Astrocyte of the spinal cord (primary cell): ENCODE measurements around the gene RAET1E.
A peak's percentile ranks its signal among the peaks of the same experiment; 100 is the strongest.

Source experiments
- DNase-seq: peaks from one replicate; pipeline ENCODE4 v3.0.0; 2011; ENCODE audit warnings: low read depth, low spot score
- H3K4me3 ChIP-seq: 2 replicates; pipeline ENCODE4 v1.5.1; 2011; ENCODE audit warnings: low read depth, mild to moderate bottlenecking, low read length, moderate library complexity
- in situ Hi-C: cut with HindIII; loops from 2 replicates; pipeline ENCODE4 v1.10.0; 2017; ENCODE audit warnings: low sequenced_read_pairs
- TF ChIP-seq, protein P1 (sequence below): IDR thresholded peaks from 2 replicates; pipeline ENCODE4 v1.5.1; 2012; ENCODE audit warnings: low read depth, mild to moderate bottlenecking, low read length, inconsistent platforms

Gene RAET1E

DNA sequence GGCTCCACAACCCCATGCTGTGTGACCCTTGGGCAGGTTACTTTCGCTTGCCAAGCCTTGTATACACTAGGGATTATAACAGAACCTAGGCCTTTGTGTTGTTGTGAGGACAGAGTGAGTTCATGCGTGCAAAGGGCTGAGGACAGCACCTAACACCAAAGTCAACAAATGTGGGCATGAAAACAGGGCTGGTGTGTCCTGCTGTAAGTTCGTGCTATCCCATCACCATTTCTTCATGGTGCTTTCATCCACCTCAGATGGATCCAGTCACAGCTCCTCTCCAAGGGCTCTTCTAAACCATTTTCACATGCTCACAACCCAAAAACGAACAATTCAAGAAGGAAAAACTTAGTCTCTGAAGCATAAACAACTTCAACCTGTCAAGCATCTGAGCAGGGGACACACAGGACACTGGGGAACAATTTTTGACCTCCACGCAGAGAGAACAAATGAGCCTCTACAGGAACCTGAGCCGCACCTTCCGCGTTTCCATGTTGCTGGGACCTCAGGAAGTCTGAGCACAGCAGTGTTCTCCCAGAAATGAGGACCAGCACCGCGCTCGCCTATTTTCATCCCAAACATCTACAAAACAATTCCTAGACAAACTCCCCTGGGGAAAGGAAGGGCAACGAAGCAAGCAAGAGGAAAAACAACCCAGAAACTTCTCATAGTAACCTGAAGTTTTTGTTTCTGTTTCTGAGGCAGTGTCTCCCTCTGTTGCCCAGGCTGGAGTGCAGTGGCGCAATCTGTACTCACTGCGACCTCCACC, 36.9 kb downstream of the RAET1E start:
- in situ Hi-C loops, result no loop called here
- no peak overlapping the region for H3K4me3 ChIP-seq
- TF ChIP-seq, protein P1, sequence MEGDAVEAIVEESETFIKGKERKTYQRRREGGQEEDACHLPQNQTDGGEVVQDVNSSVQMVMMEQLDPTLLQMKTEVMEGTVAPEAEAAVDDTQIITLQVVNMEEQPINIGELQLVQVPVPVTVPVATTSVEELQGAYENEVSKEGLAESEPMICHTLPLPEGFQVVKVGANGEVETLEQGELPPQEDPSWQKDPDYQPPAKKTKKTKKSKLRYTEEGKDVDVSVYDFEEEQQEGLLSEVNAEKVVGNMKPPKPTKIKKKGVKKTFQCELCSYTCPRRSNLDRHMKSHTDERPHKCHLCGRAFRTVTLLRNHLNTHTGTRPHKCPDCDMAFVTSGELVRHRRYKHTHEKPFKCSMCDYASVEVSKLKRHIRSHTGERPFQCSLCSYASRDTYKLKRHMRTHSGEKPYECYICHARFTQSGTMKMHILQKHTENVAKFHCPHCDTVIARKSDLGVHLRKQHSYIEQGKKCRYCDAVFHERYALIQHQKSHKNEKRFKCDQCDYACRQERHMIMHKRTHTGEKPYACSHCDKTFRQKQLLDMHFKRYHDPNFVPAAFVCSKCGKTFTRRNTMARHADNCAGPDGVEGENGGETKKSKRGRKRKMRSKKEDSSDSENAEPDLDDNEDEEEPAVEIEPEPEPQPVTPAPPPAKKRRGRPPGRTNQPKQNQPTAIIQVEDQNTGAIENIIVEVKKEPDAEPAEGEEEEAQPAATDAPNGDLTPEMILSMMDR, result peak; percentile 43
- DNase-seq, result peak; percentile 36

DNA sequence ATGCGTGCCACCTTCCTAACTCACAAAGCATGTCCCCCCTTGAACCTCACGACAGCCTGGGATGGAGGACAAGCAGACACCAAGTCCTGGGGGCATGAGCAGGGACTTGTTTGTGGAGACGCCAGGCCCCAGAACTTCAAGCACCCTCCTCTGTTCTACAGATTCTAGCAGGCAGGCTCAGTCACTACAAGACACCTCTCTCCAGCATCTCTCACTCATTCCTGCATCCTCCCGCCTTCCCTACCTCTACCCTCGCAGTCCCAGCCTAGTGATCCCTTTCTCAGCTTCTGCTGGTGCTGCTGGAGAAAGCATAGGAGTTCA, 37.4 kb downstream of the RAET1E start:
- no peak for DNase-seq
- TF ChIP-seq, protein P1, result no peak
- in situ Hi-C loops, result no loop called here
- H3K4me3 ChIP-seq, result no peak overlapping the region

DNA sequence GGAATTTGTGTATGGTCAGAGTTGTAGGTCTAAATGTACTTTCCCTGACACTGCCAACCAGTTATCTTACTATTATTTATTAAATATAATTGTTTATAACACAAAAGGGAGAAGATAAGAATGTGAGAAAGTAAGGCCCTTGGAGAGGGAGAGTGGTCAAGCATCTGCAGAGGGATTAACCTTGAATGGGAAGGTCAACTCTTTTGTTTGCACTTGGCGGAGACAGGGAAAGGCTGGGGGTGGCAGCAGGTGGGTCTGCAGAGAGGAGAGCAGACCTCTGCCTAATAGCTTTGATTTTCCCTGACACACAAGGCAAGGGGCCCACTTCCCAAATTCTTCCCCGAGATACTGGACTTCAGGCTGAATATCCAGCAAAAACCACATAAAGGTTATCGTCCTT, 38.0 kb downstream of the RAET1E start:
- in situ Hi-C loops, result no loop called here
- DNase-seq, result no peak
- TF ChIP-seq, protein P1, result no peak
- no peak overlapping the region for H3K4me3 ChIP-seq

DNA sequence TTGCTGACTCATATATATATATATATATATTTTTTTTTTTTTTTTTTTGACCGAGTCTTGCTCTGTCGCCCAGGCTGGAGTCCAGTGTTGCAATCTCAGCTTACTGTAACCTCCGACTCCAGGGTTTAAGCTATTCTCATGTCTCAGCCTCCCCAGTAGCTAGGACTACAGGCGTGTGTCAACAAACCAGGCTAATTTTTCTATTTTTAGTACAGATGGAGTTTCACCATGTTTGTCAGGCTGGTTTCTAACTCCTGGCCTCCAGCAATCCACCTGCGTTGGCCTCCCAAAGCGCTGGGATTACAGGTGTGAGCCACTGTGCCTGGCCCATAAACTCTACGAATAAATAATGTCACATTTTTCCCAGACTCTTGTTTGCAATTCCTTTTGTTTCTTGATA, 38.5 kb downstream of the RAET1E start:
- no peak overlapping the region for H3K4me3 ChIP-seq
- peak; percentile 80 for DNase-seq
- in situ Hi-C loops, result no loop called here
- TF ChIP-seq, protein P1, result no peak

DNA sequence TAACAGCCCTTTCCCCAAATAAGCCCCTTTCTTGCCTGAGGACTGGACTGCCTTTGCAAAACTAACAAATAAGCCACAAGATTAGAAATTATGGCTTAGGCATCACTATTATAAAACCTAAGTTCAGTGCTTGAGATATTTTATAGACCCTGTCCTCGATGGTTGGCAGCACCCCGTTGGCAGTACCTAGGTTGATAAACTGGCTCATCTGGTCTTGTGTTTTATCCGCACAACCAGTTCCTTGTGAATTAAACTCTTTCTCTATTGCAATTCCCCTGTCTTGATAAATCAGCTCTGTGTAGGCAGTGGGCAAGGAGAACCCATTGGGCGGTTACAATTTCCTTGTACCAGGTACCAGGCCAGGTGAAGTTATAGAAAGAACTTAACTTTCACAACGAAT, 40.4 kb downstream of the RAET1E start:
- DNase-seq, result no peak
- TF ChIP-seq, protein P1, result no peak
- in situ Hi-C loops, result no loop called here
- peak overlapping the region; percentile 49 for H3K4me3 ChIP-seq

DNA sequence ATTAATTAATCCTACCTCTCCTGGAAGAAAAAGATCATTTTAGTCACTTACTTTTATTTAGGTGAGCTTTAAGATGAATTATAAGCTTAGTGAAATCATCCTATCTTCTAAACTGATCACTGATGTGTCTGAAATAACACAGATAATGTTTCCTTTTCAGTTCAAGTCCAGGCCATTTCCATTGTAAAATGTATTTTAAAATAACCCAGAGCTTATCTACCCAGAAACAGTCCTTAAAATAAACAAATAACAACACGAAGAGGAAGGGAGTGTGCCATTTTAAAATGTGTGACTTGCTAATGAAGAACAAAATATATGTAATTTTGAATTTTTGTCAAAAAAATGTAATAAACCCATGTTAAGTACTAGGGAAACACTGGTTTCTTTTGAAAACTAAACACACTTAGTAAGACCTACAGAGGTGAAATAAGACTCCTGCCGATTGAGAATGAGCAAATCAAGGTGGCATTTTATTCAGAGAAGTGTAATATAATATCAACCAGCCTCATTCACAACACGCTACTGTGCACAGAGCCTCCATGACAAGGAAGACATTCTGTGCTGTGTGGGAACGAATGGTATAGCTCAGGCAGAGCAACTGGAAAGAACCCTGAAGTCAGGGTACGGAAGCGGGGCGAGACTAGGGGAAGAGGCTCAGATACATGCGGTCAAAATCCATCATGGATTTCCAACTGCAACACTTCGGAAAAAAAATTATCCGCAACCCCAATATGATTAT, 41.5 kb downstream of the RAET1E start:
- TF ChIP-seq, protein P1, result no peak
- in situ Hi-C loops, result no loop called here
- peak; percentile 46 for DNase-seq
- peak overlapping the region; percentile 49 for H3K4me3 ChIP-seq
